ENCODE results near the gene DNAJB8.

- TF ChIP-seq MAX (IDR thresholded peaks at IDR 0.05) (no peak), TAF1 (IDR thresholded peaks at IDR 0.05; ENCODE audit: low read depth) (no peak), REST (IDR thresholded peaks at IDR 0.05; ENCODE audit: low read depth) (no peak), YY1 (IDR thresholded peaks at IDR 0.05; ENCODE audit: low read depth) (no peak), EP300 (IDR thresholded peaks at IDR 0.05; ENCODE audit: borderline replicate concordance) (no peak), TEAD4 (IDR thresholded peaks at IDR 0.05) (no peak), EGR1 (IDR thresholded peaks at IDR 0.05) (no peak), CEBPB (IDR thresholded peaks at IDR 0.05) (no peak), RAD21 (IDR thresholded peaks at IDR 0.05; ENCODE audit: low read depth) (no peak), NFIC (IDR thresholded peaks at IDR 0.05) (no peak), TCF12 (IDR thresholded peaks at IDR 0.05; ENCODE audit: low read depth) (no peak), ZBTB7A (IDR thresholded peaks at IDR 0.05; ENCODE audit: low read depth) (no peak)
Measured at GRCh38 chr3:128420289-128420688, 46.4 kb downstream of the DNAJB8 start.

Data from Ishikawa (cell line).